GM19397 (cell line): ENCODE results near the gene STARD3.

Experiments
- ATAC-seq: cut with Tn5 transposase; IDR thresholded peaks from one replicate; pipeline ENCODE4 v1.9.1; 2021; ENCODE audit warnings: mild to moderate bottlenecking, moderate library complexity; ENCODE audit not compliant: unreplicated experiment

Gene STARD3

DNA sequence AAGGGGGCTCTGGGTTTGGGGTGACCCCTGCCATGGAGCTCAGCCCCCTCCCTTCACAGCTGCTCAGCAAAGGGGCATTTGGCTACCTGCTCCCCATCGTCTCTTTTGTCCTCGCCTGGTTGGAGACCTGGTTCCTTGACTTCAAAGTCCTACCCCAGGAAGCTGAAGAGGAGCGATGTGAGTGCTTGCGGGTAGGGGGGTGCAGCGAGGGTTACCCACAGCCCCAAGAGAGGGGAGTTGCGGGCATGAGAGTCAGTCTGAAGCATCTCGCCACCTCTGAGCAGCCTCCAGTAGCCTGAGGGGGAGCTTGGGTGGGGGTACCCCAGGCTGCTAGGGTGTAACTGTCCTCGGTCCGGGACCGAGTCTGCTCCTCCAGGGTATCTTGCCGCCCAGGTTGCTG, 21.4 kb downstream of the STARD3 start:
- no peak for ATAC-seq

DNA sequence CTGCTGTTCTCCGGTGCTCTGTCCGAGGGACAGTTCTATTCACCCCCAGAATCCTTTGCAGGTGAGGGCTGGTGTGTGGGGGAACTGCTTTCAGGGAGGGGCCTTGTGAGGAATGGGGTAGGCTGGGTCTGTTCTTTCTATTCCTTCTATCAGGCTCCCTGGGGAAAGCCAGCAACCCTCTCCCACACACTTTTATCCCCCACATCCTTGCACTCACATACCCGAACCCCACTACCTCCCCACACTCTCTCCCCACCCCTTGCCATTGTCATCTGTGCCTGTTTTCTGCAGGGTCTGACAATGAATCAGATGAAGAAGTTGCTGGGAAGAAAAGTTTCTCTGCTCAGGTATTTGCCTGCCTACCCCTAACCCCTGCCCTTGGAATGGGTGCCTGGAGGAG, 21.8 kb downstream of the STARD3 start:
- ATAC-seq: no peak

DNA sequence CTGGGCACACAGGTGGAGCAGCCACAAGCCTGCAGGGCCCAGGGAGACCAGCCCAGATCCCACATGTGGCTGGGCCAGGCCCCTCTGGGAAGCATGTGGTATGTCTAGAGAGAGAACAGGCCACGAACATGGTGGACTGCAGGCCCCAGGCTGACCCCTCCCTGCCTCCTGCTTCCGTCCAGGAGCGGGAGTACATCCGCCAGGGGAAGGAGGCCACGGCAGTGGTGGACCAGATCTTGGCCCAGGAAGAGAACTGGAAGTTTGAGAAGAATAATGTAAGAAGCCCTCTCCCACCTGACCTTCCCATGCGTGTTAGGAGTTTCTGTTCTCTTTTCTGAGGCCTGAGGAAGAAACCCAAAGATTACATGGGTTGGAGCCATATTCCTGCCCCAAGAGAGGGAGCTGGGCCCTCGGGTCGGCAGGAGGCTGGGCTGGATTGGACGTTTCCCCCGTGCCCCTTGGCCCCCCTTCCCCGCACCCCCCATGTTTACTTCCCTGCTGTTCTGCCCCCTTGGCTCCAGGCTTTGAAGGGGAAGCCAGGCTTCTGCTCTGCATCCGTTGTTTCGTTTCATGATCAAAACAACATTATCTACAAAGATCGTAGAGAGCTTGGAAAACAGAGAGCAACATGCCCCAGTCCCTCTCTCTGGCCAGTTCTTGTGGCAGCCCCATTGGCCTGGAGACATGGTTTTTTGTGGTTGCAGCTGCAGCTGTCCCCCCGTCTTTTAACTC, 22.5 kb downstream of the STARD3 start:
- no peak for ATAC-seq

DNA sequence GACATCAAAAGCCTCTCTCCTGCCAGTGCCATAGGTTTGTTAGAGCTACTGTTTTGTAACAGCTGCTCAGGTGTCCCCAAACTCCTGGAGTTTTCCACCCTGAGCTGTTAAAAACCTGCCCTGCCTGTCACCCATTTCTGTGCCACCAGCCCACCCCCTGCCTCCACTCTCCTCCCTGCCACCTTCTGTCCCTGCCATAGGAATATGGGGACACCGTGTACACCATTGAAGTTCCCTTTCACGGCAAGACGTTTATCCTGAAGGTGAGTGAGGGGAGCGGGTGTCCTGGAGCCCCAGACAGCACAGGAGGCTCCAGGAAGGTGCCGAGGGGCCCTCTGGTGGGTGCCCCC, 23.0 kb downstream of the STARD3 start:
- ATAC-seq: no peak

DNA sequence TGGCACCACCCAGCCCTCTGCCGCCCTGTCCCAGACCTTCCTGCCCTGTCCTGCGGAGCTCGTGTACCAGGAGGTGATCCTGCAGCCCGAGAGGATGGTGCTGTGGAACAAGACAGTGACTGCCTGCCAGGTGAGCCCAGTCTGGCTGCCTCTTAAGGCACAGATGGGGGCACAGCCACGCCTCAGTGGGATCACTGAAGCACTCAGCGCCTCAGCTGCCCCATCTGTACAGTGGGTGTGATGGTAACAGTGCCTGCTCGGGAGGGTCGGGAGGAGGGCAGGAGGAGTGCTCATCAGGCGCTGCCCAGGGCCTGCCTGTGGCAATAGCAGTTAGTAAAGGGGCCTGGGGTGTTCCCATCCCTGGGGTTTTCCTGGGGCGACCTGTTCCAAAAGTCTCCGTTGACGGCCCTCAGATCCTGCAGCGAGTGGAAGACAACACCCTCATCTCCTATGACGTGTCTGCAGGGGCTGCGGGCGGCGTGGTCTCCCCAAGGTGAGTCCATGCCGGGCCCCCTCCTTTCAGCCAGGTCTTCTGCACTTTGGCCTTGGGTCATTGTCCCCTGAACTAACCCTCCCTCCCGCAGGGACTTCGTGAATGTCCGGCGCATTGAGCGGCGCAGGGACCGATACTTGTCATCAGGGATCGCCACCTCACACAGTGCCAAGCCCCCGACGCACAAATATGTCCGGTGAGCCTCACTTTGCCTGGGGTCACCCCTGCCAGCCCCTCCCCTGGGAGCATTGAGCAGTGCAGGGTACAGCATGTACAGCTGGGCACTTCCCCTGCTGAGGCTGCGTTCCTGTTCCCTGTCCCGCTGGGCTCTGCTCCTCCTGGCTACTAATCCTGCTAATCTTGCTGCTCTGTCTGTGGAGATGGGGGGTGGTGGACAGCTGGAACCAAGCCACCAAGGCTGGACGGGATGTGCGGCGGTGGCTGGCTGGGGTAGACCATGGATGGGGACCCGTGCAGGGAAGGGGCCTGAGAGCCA, 23.7 kb downstream of the STARD3 start:
- ATAC-seq: no peak

DNA sequence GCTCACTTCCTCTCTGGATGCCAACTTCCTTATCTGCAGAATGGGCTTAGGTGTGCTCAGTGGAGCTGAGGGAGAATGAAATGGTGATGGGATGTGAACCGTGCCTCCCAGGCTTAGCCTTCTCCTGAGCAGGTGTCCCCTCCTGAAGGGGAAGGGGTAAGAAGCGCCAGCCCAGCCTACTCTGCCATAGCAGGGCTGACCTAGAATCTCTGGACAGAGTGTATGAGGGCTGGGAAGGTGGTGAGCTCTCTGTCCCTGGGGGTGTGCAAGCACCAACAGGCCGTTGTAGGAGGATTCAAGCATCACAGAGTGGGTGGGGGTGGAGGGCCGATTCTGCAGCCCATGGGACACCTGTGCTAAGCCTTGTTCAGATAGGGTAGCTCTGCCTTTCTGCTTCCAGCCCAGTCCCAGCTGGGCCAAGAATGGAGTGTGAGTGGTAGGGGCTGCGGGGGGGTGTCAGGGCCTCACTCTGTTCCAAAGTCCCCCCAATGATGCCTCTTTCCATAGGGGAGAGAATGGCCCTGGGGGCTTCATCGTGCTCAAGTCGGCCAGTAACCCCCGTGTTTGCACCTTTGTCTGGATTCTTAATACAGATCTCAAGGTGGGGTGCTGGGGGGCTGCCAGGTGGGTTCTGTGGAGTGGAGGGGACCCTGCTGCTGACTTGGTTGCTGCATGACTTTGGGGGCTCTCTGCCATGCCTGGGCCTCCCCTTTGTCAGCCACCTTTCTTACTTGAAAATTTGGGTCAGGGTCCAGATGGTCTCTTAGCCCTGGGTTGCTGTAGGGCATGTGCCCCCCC, 25.0 kb downstream of the STARD3 start:
- no peak for ATAC-seq

DNA sequence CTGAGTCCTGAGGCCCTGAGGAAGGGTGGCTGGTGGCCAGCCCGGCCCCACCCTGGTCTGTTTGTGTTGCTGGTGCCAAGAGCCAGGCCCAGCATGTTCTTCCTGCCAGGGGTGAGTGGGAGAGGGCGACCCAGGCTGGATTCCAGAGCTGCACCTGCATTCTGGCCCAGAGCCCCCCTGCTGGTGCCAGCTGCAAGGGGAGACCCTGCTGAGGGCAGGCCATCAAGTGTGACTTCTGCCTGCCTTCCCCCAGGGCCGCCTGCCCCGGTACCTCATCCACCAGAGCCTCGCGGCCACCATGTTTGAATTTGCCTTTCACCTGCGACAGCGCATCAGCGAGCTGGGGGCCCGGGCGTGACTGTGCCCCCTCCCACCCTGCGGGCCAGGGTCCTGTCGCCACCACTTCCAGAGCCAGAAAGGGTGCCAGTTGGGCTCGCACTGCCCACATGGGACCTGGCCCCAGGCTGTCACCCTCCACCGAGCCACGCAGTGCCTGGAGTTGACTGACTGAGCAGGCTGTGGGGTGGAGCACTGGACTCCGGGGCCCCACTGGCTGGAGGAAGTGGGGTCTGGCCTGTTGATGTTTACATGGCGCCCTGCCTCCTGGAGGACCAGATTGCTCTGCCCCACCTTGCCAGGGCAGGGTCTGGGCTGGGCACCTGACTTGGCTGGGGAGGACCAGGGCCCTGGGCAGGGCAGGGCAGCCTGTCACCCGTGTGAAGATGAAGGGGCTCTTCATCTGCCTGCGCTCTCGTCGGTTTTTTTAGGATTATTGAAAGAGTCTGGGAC, 25.8 kb downstream of the STARD3 start:
- no peak for ATAC-seq

DNA sequence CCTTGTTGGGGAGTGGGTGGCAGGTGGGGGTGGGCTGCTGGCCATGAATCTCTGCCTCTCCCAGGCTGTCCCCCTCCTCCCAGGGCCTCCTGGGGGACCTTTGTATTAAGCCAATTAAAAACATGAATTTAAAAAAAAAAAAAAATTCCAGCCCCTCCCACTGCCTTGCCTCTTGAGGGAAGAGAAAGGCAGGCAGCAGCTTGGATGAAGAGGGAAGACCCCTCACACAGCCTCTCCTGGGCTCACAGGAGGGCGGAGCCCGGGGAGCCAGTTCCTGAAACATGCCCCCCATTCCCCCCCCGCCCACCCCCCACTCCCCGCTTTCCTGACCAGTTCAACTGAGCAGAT, 26.4 kb downstream of the STARD3 start:
- no peak for ATAC-seq

DNA sequence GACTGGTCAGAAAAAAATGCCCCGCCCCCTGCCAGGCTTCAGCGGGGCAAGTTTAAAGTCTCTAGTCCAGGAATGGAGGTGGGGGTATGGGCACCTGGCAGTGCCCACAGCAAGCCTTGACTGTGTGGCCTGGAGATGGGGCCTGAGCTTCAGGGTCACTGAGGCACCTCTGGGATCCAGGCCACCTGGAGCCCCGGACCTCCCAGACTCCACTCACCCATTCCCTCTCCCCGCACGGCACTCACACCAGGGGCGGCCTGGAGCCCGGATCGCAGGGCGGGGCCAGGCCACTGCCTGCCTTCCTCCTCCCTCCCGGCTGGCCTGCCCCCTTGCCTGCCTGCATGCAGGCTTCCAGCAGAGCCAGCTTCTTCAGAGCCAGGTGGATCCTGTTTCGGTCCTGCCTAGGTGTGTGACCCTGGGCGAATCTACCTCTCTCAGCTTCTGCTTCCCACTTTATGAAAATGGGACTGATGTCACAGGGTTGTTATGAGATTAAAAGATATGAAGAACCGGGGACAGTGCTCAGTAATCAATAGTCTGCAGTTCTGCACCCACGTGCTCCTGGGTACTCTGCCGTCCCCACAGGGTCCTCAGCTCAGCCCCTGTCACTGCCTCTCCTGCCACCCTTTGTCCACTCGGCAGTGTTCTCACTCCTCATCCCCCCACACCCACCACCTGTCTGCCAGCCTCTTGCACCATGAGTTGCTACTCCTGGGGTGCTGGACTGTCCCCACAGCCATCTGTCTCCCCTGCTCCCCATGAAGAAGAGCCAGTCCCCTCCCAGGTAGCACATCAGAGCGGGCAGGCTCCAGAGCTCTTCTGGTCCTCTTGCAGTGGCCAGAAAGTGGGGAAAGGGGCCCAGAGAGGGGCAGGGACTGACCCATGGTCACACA, 27.0 kb downstream of the STARD3 start:
- ATAC-seq: no peak

DNA sequence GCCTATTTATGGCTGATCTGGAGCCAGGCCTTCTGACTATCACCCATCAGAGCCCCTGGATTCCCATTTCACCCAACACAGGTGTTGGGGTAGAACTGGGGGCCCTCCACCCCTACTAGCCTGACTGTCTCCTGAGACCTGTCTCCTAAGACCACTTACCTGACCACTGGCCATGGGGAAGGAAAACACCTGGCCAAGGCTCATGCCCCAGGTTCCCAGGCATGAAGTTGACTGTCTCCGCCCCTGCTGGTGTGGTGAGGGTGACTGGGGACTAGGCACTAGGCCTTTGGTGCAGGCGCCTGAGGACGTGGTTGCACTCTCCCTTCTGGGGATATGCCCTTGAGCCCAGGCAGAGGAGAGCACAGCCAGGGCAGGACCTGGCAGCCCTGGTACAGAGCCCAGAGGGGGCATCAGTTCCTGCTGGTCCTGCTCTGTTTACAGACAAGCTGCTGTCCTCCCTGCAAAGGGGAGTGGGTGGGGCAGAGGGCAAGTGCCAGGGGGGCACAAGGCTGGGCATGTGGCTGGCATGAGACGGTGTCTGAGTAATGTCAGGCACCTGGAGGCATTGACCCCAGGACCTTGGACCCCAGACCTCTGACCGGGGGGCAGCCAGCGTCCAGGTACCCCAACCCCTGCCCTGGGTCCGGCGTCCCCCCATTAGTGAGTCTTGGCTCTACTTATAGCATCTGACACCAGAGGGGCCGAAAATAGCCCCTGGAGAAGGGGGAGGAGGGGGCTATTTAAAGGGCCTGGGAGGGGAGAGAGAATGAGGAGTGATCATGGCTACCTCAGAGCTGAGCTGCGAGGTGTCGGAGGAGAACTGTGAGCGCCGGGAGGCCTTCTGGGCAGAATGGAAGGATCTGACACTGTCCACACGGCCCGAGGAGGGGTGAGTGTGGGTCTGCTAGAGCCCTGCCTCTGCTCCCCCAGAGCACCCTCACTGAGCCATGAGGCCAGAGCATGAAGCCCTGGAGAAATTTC, 27.9 kb downstream of the STARD3 start, which contains the start of gene TCAP:
Gene TCAP, plus strand, starts transcription at position 769 of the 981 bp plus-strand sequence. Its CDS starts 11 bp downstream, at position 780.
- no peak for ATAC-seq

DNA sequence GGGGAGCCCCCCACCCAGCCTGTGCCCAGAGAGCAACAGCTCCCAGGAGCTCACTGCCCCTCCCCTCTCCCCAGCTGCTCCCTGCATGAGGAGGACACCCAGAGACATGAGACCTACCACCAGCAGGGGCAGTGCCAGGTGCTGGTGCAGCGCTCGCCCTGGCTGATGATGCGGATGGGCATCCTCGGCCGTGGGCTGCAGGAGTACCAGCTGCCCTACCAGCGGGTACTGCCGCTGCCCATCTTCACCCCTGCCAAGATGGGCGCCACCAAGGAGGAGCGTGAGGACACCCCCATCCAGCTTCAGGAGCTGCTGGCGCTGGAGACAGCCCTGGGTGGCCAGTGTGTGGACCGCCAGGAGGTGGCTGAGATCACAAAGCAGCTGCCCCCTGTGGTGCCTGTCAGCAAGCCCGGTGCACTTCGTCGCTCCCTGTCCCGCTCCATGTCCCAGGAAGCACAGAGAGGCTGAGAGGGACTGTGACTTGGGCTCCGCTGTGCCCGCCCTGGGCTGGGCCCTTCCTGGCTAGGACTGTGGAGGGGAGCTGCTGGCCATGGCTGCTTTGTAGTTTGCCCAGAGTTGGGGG, 28.8 kb downstream of the STARD3 start:
- ATAC-seq: no peak

DNA sequence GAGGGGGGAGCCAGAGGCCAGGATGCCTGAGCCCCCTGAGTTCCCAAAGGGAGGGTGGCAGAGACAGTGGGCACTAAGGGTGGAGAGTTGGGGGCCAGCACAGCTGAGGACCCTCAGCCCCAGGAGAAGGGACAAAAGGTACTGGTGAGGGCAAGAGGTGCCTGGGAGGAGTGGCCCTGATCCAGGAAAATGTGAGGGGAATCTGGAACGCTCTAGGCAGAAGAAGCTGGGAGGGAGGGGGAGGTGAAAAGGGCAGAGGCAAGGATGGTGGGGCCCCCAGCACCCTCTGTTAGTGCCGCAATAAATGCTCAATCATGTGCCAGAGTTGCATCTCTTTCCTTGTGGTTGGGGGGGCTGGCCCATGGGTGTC, 29.3 kb downstream of the STARD3 start:
- no peak for ATAC-seq

DNA sequence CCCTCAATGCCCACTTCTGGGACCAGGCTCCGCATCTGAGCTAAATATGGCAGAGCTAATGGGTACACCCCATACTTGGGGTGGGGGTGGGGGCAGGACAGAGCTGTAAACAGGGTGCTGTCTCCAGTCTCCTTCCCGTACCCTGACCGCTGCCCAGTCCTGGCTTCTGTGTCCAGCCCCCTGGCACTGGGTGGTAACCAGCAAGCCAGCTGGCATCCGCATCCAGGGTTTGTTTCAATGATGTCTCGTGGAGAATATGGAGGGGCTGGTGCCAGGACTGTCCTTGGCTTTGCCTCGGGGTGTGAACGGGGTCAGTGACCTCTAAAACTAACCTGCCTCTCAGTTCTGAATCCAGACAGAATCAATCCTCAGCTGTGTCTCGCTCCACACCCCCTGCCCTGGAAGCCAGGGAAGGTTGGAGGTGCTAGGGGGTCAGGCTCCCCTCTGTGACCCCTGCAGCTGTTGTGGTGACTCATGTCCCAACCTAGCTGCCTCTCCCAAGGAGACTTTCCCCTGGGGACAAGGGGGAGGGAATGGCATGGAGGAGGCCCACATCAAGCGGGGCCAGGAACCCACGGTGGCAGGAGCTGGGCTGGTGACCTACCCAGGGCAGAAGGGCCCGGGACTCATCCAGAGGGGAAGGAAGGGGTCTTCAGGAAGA, 29.8 kb downstream of the STARD3 start:
- no peak for ATAC-seq

DNA sequence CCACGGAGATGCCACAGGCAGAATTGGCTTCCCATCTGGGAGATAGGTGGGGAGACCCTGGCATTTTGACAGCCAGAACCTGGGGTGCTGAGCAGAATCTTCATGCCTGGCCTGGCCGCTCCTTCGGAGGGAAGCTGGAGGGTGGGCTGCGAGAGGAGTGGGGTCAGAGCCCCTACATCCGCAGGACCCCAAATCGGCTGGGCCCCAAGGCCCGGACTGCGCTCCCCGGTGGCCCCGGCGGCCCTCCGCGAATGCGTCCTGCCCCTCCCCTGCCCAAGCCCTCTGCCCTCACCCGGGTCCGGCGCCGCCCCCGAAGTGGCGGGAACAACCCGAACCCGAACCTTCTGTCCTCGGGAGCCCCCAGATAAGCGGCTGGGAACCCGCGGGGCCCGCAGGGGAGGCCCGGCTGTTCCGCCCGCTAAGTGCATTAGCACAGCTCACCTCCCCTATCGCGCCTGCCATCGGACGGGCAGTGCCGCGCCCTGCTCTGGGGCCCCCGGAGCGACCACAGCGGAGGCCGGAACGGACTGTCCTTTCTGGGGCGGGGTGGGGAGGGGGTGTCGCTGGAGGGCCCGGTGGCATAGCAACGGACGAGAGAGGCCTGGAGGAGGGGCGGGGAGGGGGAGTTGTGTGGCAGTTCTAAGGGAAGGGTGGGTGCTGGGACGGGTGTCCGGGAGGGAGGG, 30.5 kb downstream of the STARD3 start:
- no peak for ATAC-seq

DNA sequence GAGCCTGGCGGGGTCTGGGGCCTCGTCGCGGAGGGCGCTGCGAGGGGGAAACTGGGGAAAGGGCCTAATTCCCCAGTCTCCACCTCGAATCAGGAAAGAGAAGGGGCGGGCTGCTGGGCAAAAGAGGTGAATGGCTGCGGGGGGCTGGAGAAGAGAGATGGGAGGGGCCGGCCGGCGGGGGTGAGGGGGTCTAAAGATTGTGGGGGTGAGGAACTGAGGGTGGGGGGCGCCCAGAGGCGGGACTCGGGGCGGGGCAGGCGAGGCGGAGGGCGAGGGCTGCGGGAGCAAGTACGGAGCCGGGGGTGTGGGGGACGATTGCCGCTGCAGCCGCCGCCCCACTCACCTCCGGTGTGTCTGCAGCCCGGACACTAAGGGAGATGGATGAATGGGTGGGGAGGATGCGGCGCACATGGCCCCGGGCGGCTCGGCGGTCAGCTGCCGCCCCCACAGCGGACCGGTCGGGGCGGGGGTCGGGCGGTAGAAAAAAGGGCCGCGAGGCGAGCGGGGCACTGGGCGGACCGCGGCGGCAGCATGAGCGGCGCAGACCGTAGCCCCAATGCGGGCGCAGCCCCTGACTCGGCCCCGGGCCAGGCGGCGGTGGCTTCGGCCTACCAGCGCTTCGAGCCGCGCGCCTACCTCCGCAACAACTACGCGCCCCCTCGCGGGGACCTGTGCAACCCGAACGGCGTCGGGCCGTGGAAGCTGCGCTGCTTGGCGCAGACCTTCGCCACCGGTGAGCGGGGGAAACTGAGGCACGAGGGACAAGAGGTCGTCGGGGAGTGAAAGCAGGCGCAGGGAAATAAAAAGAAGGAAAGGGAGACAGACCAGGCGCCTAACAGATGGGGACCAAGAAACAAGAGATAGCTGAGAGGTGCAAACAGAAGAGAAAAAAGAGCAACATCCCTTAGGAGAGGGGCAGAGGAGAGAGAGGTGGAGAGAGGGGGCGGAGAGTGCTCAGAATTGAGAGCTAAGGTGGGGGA, 31.3 kb downstream of the STARD3 start, which contains the start of gene PNMT:
Gene PNMT, plus strand, starts transcription at position 509 of the 980 bp plus-strand sequence. Its CDS starts 23 bp downstream, at position 532.
- ATAC-seq: no peak
